Activated CD4-positive, alpha-beta memory T cell treated with anti-CD3 and anti-CD28 coated beads, Interleukin-2, amount 10 ng/mL, durations not matched to agents 7 days and 5 days (primary cell): Measurements from ENCODE around the gene POLR3E. TPM values are rescaled to one million over a fixed set of nuclear protein-coding genes. Genes with fewer than 3 reads are reported as not detected.

Source experiments
- CTCF ChIA-PET: fragments of 350-600 bp; sonication (Branson Sonifier 250); formaldehyde crosslinking; loops from one replicate; lab custom pipeline; 2021; ENCODE audit warnings: antibody characterized with exemption, inconsistent platforms; lab: Charles Lee
- POLR2A ChIA-PET: fragments of 350-600 bp; sonication (Branson Sonifier 250); formaldehyde crosslinking; loops from one replicate; lab custom pipeline; 2021; ENCODE audit warnings: antibody characterized with exemption; lab: Charles Lee
- DNase-seq: peaks from one replicate; pipeline ENCODE4 v3.0.0-alpha.2; 2020
- H3K27ac Mint-ChIP-seq: one replicate; pipeline ENCODE4 v1.8.0; 2021; ENCODE audit warnings: mild to moderate bottlenecking, mixed read lengths
- H3K27me3 Mint-ChIP-seq: one replicate; pipeline ENCODE4 v1.8.0; 2021; ENCODE audit warnings: mixed read lengths
- H3K36me3 Mint-ChIP-seq: one replicate; pipeline ENCODE4 v1.8.0; 2021; ENCODE audit warnings: low read depth, mixed read lengths
- H3K4me1 Mint-ChIP-seq: one replicate; pipeline ENCODE4 v1.8.0; 2021; ENCODE audit warnings: mixed read lengths
- H3K4me3 Mint-ChIP-seq: one replicate; pipeline ENCODE4 v1.8.0; 2021; ENCODE audit warnings: mild to moderate bottlenecking, mixed read lengths
- H3K9me3 Mint-ChIP-seq: one replicate; pipeline ENCODE4 v1.8.0; 2021; ENCODE audit warnings: mixed read lengths
- total RNA-seq, 2 experiments: library from RNA; stranded (reverse); gene quantifications; one replicate each; pipeline ENCODE4 v1.2.3, GENCODE V29; 2021

Gene POLR3E
- total RNA-seq, 2 experiments from 2014 or later = 50.7 TPM

GRCh38 chr16:22270525-22270924, 26.7 kb upstream of the POLR3E start:
- no peak for DNase-seq
- no peaks in the 10 kb centered on the region for H3K9me3 Mint-ChIP-seq
- peak overlapping the region; percentile 62 for H3K27ac Mint-ChIP-seq
- ChIA-PET CTCF (interaction anchor here (1.2 kb wide), 1 partner anchor 64 kb away, joined by 4 read pairs; the partner anchor contains the start of gene EEF2K), POLR2A (no interaction called here)
- no peak overlapping the region for H3K4me3 Mint-ChIP-seq
- peaks cover 8% of the 10 kb centered on the region for H3K4me1 Mint-ChIP-seq
- peaks cover 34% of the 10 kb centered on the region for H3K36me3 Mint-ChIP-seq
- H3K27me3 Mint-ChIP-seq = no peaks in the 10 kb centered on the region

GRCh38 chr16:22272870-22273650, 24.1 kb upstream of the POLR3E start:
- H3K36me3 Mint-ChIP-seq = peaks cover 31% of the 10 kb centered on the region
- H3K9me3 Mint-ChIP-seq = no peaks in the 10 kb centered on the region
- no peak overlapping the region for H3K4me3 Mint-ChIP-seq
- H3K4me1 Mint-ChIP-seq = peaks cover 8% of the 10 kb centered on the region
- ChIA-PET CTCF (no interaction called here), POLR2A (interaction anchor here (1.0 kb wide), 1 partner anchor 9 kb away, joined by 4 read pairs; no protein-coding TSS in a partner anchor)
- H3K27me3 Mint-ChIP-seq = no peaks in the 10 kb centered on the region
- no peak for DNase-seq
- no peak overlapping the region for H3K27ac Mint-ChIP-seq

GRCh38 chr16:22274916-22275315, 22.3 kb upstream of the POLR3E start:
- ChIA-PET POLR2A (interaction anchor here (1.0 to 1.4 kb wide), 3 partner anchors 15 to 84 kb away, joined by 3 to 4 read pairs (median 3); no protein-coding TSS in a partner anchor), CTCF (interaction anchor here (1.3 to 1.5 kb wide), 2 partner anchors 22 to 44 kb away, joined by 3 to 5 read pairs; no protein-coding TSS in a partner anchor)
- no peak for DNase-seq
- no peaks in the 10 kb centered on the region for H3K27me3 Mint-ChIP-seq
- H3K36me3 Mint-ChIP-seq = peaks cover 31% of the 10 kb centered on the region
- H3K9me3 Mint-ChIP-seq = no peaks in the 10 kb centered on the region
- H3K4me3 Mint-ChIP-seq = no peak overlapping the region
- no peak overlapping the region for H3K27ac Mint-ChIP-seq
- H3K4me1 Mint-ChIP-seq = peaks cover 9% of the 10 kb centered on the region

- H3K27me3 Mint-ChIP-seq = no peaks in the 10 kb centered on the region
- no peaks in the 10 kb centered on the region for H3K9me3 Mint-ChIP-seq
- H3K4me1 Mint-ChIP-seq = peaks cover 1% of the 10 kb centered on the region
- ChIA-PET CTCF (interaction anchor here (0.7 kb wide), 1 partner anchor 63 kb away, joined by 4 read pairs; no protein-coding TSS in a partner anchor), POLR2A (no interaction called here)
- DNase-seq = no peak
- no peak overlapping the region for H3K4me3 Mint-ChIP-seq
- H3K27ac Mint-ChIP-seq = no peak overlapping the region
- H3K36me3 Mint-ChIP-seq = peaks cover 40% of the 10 kb centered on the region
Observed at GRCh38 chr16:22278441-22279230, 18.6 kb upstream of the POLR3E start.

- H3K4me3 Mint-ChIP-seq = no peak overlapping the region
- peaks cover 45% of the 10 kb centered on the region for H3K36me3 Mint-ChIP-seq
- H3K4me1 Mint-ChIP-seq = peaks cover 1% of the 10 kb centered on the region
- no peak for DNase-seq
- no peaks in the 10 kb centered on the region for H3K27me3 Mint-ChIP-seq
- H3K9me3 Mint-ChIP-seq = no peaks in the 10 kb centered on the region
- no peak overlapping the region for H3K27ac Mint-ChIP-seq
- CTCF ChIA-PET = interaction anchor here (1.1 kb wide), 1 partner anchor 11 kb away, joined by 3 read pairs; no protein-coding TSS in a partner anchor
- POLR2A ChIA-PET = no interaction called here
Observed at GRCh38 chr16:22282254-22282892, 14.8 kb upstream of the POLR3E start.

GRCh38 chr16:22284637-22285036, 12.6 kb upstream of the POLR3E start:
- no peaks in the 10 kb centered on the region for H3K9me3 Mint-ChIP-seq
- no peak overlapping the region for H3K4me3 Mint-ChIP-seq
- peaks cover 37% of the 10 kb centered on the region for H3K36me3 Mint-ChIP-seq
- ChIA-PET POLR2A (no interaction called here), CTCF (no interaction called here)
- no peaks in the 10 kb centered on the region for H3K4me1 Mint-ChIP-seq
- no peak for DNase-seq
- no peak overlapping the region for H3K27ac Mint-ChIP-seq
- no peaks in the 10 kb centered on the region for H3K27me3 Mint-ChIP-seq

- Mint-ChIP-seq H3K27me3 (no peaks in the 10 kb centered on the region), H3K36me3 (peaks cover 33% of the 10 kb centered on the region), H3K9me3 (no peaks in the 10 kb centered on the region), H3K27ac (no peak overlapping the region), H3K4me3 (no peak overlapping the region), H3K4me1 (no peaks in the 10 kb centered on the region)
- no peak for DNase-seq
- CTCF ChIA-PET = no interaction called here
- POLR2A ChIA-PET = interaction anchor here (0.9 kb wide), 1 partner anchor 53 kb away, joined by 3 read pairs; no protein-coding TSS in a partner anchor
Observed at GRCh38 chr16:22285080-22285479, 12.1 kb upstream of the POLR3E start.

GRCh38 chr16:22291020-22291419, 6.2 kb upstream of the POLR3E start:
- POLR2A ChIA-PET = no interaction called here
- H3K9me3 Mint-ChIP-seq = no peaks in the 10 kb centered on the region
- H3K27me3 Mint-ChIP-seq = no peaks in the 10 kb centered on the region
- no peak for DNase-seq
- CTCF ChIA-PET = no interaction called here
- no peak overlapping the region for H3K27ac Mint-ChIP-seq
- peaks cover 3% of the 10 kb centered on the region for H3K4me1 Mint-ChIP-seq
- no peaks in the 10 kb centered on the region for H3K36me3 Mint-ChIP-seq
- H3K4me3 Mint-ChIP-seq = no peak overlapping the region

GRCh38 chr16:22291860-22292318, 5.3 kb upstream of the POLR3E start:
- CTCF ChIA-PET = interaction anchor here (0.5 to 1.0 kb wide), 2 partner anchors 44 to 87 kb away, joined by 3 to 4 read pairs; no protein-coding TSS in a partner anchor

GRCh38 chr16:22292320-22292719, 4.9 kb upstream of the POLR3E start:
- H3K4me1 Mint-ChIP-seq = peaks cover 12% of the 10 kb centered on the region
- no peak overlapping the region for H3K27ac Mint-ChIP-seq
- ChIA-PET CTCF (interaction anchor here (0.6 to 1.0 kb wide), 3 partner anchors 9 to 87 kb away, joined by 3 to 4 read pairs (median 3); no protein-coding TSS in a partner anchor), POLR2A (no interaction called here)
- no peak overlapping the region for H3K4me3 Mint-ChIP-seq
- no peak for DNase-seq
- no peaks in the 10 kb centered on the region for H3K36me3 Mint-ChIP-seq
- no peaks in the 10 kb centered on the region for H3K27me3 Mint-ChIP-seq
- no peaks in the 10 kb centered on the region for H3K9me3 Mint-ChIP-seq

More at GRCh38 chr16:22291860-22292318, 5.3 kb upstream of the POLR3E start:
- Mint-ChIP-seq H3K36me3 (no peaks in the 10 kb centered on the region), H3K4me3 (no peak overlapping the region), H3K4me1 (peaks cover 10% of the 10 kb centered on the region), H3K27ac (no peak overlapping the region), H3K9me3 (no peaks in the 10 kb centered on the region), H3K27me3 (no peaks in the 10 kb centered on the region)
- DNase-seq = no peak
- POLR2A ChIA-PET = no interaction called here

- H3K36me3 Mint-ChIP-seq = peaks cover 6% of the 10 kb centered on the region
- H3K9me3 Mint-ChIP-seq = no peaks in the 10 kb centered on the region
- H3K27me3 Mint-ChIP-seq = no peaks in the 10 kb centered on the region
- ChIA-PET POLR2A (no interaction called here), CTCF (interaction anchor here (1.0 to 1.4 kb wide), 2 partner anchors 10 to 96 kb away, joined by 3 to 4 read pairs; no protein-coding TSS in a partner anchor)
- H3K27ac Mint-ChIP-seq = no peak overlapping the region
- H3K4me1 Mint-ChIP-seq = peaks cover 16% of the 10 kb centered on the region
- H3K4me3 Mint-ChIP-seq = no peak overlapping the region
- DNase-seq = no peak
Observed at GRCh38 chr16:22293137-22294106, 3.8 kb upstream of the POLR3E start.
